ENCODE results near the gene GFI1B.

GFI1B gene

DNA sequence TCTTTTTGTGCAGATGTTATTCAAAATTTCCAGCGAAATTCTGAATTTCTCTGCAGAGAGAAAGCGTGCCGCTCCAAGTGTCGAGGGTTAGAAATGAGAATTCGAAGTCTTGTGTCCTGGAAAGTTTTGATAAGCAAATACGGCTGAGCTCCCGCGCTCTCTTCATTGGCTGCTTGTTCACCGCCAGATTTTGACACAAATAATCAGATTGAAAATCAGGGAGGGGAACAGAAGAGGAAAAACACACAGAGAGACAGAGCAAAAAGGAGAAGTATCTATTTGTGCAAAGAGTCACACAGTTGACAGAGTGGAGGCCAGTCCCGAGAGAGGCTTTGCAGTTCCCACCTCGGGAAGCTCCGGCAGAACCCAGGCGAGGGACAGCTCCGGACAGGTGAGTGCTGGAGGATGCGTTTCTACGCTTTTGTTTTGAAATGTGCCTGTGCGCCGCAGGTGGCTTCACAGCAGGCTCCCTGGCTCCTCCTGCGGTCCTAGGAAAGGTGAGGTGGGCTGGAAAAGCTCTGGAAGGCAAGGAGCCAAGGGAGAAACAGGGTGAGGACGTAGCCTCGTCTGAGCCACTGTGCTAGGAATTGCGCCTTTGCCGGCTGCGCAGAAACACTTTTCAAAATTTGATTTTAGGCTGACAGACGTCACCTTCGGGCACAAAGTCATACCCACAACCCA, at the start of gene GFI1B:
Gene GFI1B, plus strand, starts transcription at position 244 of the 681 bp plus-strand sequence. CDS start 7,985 bp downstream, outside the sequence.
- in situ Hi-C loops (cut with HindIII; ENCODE audit: low sequenced_read_pairs), result no loop called here
- TF ChIP-seq, protein P1, sequence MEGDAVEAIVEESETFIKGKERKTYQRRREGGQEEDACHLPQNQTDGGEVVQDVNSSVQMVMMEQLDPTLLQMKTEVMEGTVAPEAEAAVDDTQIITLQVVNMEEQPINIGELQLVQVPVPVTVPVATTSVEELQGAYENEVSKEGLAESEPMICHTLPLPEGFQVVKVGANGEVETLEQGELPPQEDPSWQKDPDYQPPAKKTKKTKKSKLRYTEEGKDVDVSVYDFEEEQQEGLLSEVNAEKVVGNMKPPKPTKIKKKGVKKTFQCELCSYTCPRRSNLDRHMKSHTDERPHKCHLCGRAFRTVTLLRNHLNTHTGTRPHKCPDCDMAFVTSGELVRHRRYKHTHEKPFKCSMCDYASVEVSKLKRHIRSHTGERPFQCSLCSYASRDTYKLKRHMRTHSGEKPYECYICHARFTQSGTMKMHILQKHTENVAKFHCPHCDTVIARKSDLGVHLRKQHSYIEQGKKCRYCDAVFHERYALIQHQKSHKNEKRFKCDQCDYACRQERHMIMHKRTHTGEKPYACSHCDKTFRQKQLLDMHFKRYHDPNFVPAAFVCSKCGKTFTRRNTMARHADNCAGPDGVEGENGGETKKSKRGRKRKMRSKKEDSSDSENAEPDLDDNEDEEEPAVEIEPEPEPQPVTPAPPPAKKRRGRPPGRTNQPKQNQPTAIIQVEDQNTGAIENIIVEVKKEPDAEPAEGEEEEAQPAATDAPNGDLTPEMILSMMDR (IDR thresholded peaks at IDR 0.05; ENCODE audit: low read depth, low read length), result no peak
- no peak within 1 kb of the TSS for H3K4me3 ChIP-seq (ENCODE audit: low read depth, low read length)
- no peak for DNase-seq (ENCODE audit: low read depth, low spot score)

GRCh38 chr9:132931178-132931735, 47.2 kb upstream of the GFI1B start:
- no peak for DNase-seq (ENCODE audit: low read depth, low spot score)
- TF ChIP-seq, protein P1 (IDR thresholded peaks at IDR 0.05; ENCODE audit: low read depth, low read length), result no peak
- in situ Hi-C loops (cut with HindIII; ENCODE audit: low sequenced_read_pairs), result no loop called here
- no peak overlapping the region for H3K4me3 ChIP-seq (ENCODE audit: low read depth, low read length)

GRCh38 chr9:132935026-132935425, 43.5 kb upstream of the GFI1B start:
- no peak overlapping the region for H3K4me3 ChIP-seq (ENCODE audit: low read depth, low read length)
- in situ Hi-C loops (cut with HindIII; ENCODE audit: low sequenced_read_pairs), result no loop called here
- TF ChIP-seq, protein P1 (IDR thresholded peaks at IDR 0.05; ENCODE audit: low read depth, low read length), result no peak
- no peak for DNase-seq (ENCODE audit: low read depth, low spot score)

DNA sequence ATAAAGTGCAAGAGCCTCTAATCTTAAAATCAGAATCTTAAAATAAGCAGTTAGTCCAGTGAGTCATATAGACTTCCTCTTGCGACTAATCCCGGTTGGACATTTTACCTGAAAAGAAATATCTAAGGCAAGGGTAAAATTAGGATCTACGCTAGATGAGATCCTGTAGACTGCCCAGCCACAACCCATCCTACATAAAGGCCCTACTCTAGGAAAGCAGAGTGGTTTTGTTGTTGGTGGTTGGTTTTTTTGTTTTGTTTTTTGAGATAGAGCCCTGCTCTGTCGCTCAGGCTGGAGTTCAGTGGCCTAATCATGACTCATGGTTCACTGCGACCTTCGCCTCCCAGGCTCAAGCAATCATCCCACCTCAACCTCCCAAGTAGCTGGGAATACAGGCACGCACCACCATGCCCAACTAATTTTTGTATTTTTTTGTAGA, 41.0 kb upstream of the GFI1B start:
- in situ Hi-C loops (cut with HindIII; ENCODE audit: low sequenced_read_pairs), result no loop called here
- no peak for DNase-seq (ENCODE audit: low read depth, low spot score)
- H3K4me3 ChIP-seq (ENCODE audit: low read depth, low read length), result no peak overlapping the region
- TF ChIP-seq, protein P1 (IDR thresholded peaks at IDR 0.05; ENCODE audit: low read depth, low read length), result no peak

DNA sequence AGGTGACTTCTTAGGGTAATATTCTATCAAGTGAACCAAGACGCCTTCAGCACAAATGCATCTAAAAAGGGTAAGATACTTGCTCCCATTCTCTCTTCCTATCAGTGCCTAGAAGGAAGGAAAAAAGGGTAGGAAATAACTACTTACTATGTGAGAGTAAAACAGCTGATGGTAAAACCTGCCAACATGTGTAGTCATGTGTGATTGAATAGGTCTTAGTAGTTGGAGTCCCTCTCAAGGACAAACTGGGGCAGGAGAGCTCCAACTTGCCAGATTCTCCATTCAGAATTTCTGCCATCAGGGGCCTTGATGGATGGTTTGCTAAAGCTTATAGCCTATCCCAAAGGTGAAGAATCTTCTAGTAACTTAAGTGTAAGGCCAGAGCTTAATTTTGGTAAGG, 39.3 kb upstream of the GFI1B start:
- in situ Hi-C loops (cut with HindIII; ENCODE audit: low sequenced_read_pairs), result no loop called here
- no peak overlapping the region for H3K4me3 ChIP-seq (ENCODE audit: low read depth, low read length)
- TF ChIP-seq, protein P1 (IDR thresholded peaks at IDR 0.05; ENCODE audit: low read depth, low read length), result no peak
- no peak for DNase-seq (ENCODE audit: low read depth, low spot score)

DNA sequence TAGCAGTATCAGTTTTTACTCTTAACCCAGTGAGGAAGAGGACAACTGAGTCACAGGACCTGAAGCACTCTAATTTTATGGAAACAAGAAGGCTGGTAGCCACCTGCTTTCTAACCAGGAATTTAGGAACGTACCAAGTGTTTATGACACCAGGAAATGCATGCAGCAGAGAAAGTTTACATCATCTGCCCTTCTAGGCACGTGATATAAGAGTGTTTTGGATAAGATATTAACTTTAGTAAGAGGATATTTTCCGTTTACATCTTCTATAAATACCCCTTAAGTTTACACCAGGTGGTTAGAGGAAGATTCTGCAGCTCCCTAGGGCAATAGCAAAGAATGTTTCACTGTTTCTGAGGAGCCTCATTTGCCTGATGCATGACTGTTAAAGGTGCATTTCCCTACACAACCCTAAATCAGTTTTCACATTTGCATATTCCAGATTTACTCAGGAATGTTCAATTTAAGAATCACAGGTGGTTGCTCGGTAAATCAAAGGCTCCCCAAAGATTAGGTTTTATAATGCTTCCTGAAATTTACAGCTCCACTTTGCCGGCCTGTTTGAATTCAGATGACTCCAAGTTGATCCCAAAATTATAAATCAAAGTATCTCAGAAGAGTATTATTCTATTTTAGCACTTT, 35.8 kb upstream of the GFI1B start:
- no peak for DNase-seq (ENCODE audit: low read depth, low spot score)
- in situ Hi-C loops (cut with HindIII; ENCODE audit: low sequenced_read_pairs), result no loop called here
- H3K4me3 ChIP-seq (ENCODE audit: low read depth, low read length), result no peak overlapping the region
- TF ChIP-seq, protein P1 (IDR thresholded peaks at IDR 0.05; ENCODE audit: low read depth, low read length), result no peak
